ENCODE measurements around the gene CISTR.
"Not testable (repeated sequence)": the region's sequence is repeated elsewhere in the genome, so short reads cannot be mapped to it uniquely, and the experiment has no call there.

The CISTR gene

GRCh38 chr12:53739214-53740129, 12.3 kb downstream of the CISTR start:
- DNase-seq, result no peak

GRCh38 chr12:53738406-53739213, 13.2 kb downstream of the CISTR start:
- DNase-seq, result no peak

- DNase-seq, result no peak
Observed at GRCh38 chr12:53737951-53738405, 13.8 kb downstream of the CISTR start.

- DNase-seq, result no peak
Observed at GRCh38 chr12:53737093-53737808, 14.5 kb downstream of the CISTR start.

GRCh38 chr12:53736592-53736991, 15.2 kb downstream of the CISTR start:
- no peak for DNase-seq

GRCh38 chr12:53735556-53735955, 16.2 kb downstream of the CISTR start:
- no peak for DNase-seq

GRCh38 chr12:53734425-53734824, 17.4 kb downstream of the CISTR start:
- no peak for DNase-seq

GRCh38 chr12:53733807-53734200, 18.0 kb downstream of the CISTR start:
- DNase-seq, result no peak

- DNase-seq, result no peak
Observed at GRCh38 chr12:53733051-53733806, 18.6 kb downstream of the CISTR start.

- DNase-seq, result no peak
Observed at GRCh38 chr12:53729644-53730043, 22.1 kb downstream of the CISTR start.

GRCh38 chr12:53728206-53728605, 23.6 kb downstream of the CISTR start:
- no peak for DNase-seq

GRCh38 chr12:53727310-53728041, 24.3 kb downstream of the CISTR start, which contains the start of gene CALCOCO1:
TSS of gene CALCOCO1 (minus strand) at chr12:53727452. CDS start at chr12:53725242, 2,210 bp downstream.
- peak; percentile 92 for DNase-seq

- no peak for DNase-seq
Observed at GRCh38 chr12:53726946-53727309, 24.9 kb downstream of the CISTR start.

GRCh38 chr12:53726341-53726740, 25.4 kb downstream of the CISTR start:
- DNase-seq, result no peak

GRCh38 chr12:53725824-53726223, 26.0 kb downstream of the CISTR start:
- DNase-seq, result no peak

- DNase-seq, result no peak
Observed at GRCh38 chr12:53722450-53723041, 29.2 kb downstream of the CISTR start.

- no peak for DNase-seq
Observed at GRCh38 chr12:53720946-53721345, 30.8 kb downstream of the CISTR start.

GRCh38 chr12:53719649-53720048, 32.1 kb downstream of the CISTR start:
- DNase-seq, result no peak

- DNase-seq, result not testable (repeated sequence)
Observed at GRCh38 chr12:53718567-53718966, 33.2 kb downstream of the CISTR start.

GRCh38 chr12:53717319-53717718, 34.5 kb downstream of the CISTR start:
- no peak for DNase-seq

- DNase-seq, result no peak
Observed at GRCh38 chr12:53714004-53714403, 37.8 kb downstream of the CISTR start.

Measured in NK-92 treated with Interleukin-12 subunit alpha and Interleukin-12 subunit beta, amount 100 ng/mL, for 24 hours (cell line).